Psoas muscle (tissue), 8 donors: ENCODE results near the gene PIM3. TPM values are rescaled to one million over a fixed set of nuclear protein-coding genes. Genes with fewer than 3 reads are reported as not detected.
A peak's percentile ranks its signal among the peaks of the same experiment; 100 is the strongest.

Experiments
- ATAC-seq, 4 donors: fragments of 200-7000 bp; cut with Tn5 transposase; one replicate each; pipeline ENCODE4 v1.9.1; 2020; ENCODE audit warnings: moderate library complexity in 3 of 4, mild to moderate bottlenecking in 2 of 4
- DNase-seq, 2 donors: peaks; one replicate each; pipeline ENCODE4 v3.0.0-alpha.2; 2020
- H3K27ac ChIP-seq: fragments of 200-600 bp; one replicate; pipeline ENCODE4 v1.8.0; 2022
- H3K27me3 ChIP-seq, 3 donors: fragments of 200-600 bp in 1 of 3; one replicate each; pipeline versions ENCODE4 v1.6.1 to v1.8.0; 2013 to 2022; ENCODE audit warnings: low read length in 2 of 3, mild to moderate bottlenecking in 2 of 3, moderate library complexity in 1 of 3; ENCODE audit not compliant: insufficient read depth in 3 of 3
- H3K36me3 ChIP-seq, 2 donors: fragments of 200-600 bp in 1 of 2; one replicate each; pipeline versions ENCODE4 v1.6.1 to v1.8.0; 2013 to 2022; ENCODE audit warnings: low read depth in 1 of 2, mild to moderate bottlenecking in 1 of 2, moderate library complexity in 1 of 2; ENCODE audit not compliant: insufficient read depth in 1 of 2
- H3K4me1 ChIP-seq: fragments of 200-600 bp; one replicate; pipeline ENCODE4 v1.8.0; 2022
- H3K4me3 ChIP-seq: fragments of 200-600 bp; one replicate; pipeline ENCODE4 v1.8.0; 2022; ENCODE audit warnings: mild to moderate bottlenecking
- H3K9me3 ChIP-seq: fragments of 200-600 bp; one replicate; pipeline ENCODE4 v1.8.0; 2022
- CTCF ChIP-seq: fragments of 200-600 bp; IDR thresholded peaks from one replicate; pipeline ENCODE4 v1.8.0; 2022; ENCODE audit warnings: antibody characterized with exemption
- WGBS, 3 donors: extraction: QIAGEN DNeasy Blood & Tissue Kit; methylation state at CpG; one replicate each; pipeline versions ENCODE4 v1.1.6 to v1.1.7; 2013; 5-methylcytosine and 5-hydroxymethylcytosine counted together
- intact Hi-C, 2 donors: fragments of 100-400 bp; cut with DNase I; formaldehyde crosslinking; loops; one replicate each; pipeline versions ENCODE4 v1.11.0 to v1.14.2; 2022
- polyA plus RNA-seq, 3 donors: library from polyadenylated mRNA; stranded (reverse); fragments of 200-250 nt; gene quantifications; one replicate each; pipeline ENCODE4 v1.2.3, GENCODE V29; 2013
- total RNA-seq, 4 donors: library from RNA; stranded (reverse); fragmentation: NEBNext Ultra II Directional in 2 of 4; extraction: Animal tissue kit (Norgen Biotek cat#: 25700) in 2 of 4; gene quantifications; one replicate each; pipeline versions ENCODE4 v1.2.1 to v1.2.4, GENCODE V29; 2021 to 2023
- donor health status: healthy with polysubstance abuse.
- donor health status: DM: no; HTN: no; CAD: no; lungs with moderate emphysema.
- donor health status: Bipolar disorder and iron deficiency.
- donor health status: healthy.
- donor health status: DM: yes; HTN: yes; CAD: no.
- donor health status: DM: no; HTN: no; CAD: no.
- donor health status: DM: no; HTN: no; CAD: no.
- donor health status: DM: yes; HTN: yes; CAD: no.

PIM3 gene
- total and polyA plus RNA-seq, 7 donors = 40.5 to 128 (median 79.0) TPM

- Histone ChIP-seq H3K27ac (peak overlapping the region; percentile 95), H3K27me3 (no peaks in the 10 kb centered on the region), H3K36me3 (peaks cover 5 to 35% of the 10 kb centered on the region in 2 donors), H3K4me3 (peak overlapping the region; percentile 91), H3K4me1 (peaks cover 12% of the 10 kb centered on the region), H3K9me3 (no peaks in the 10 kb centered on the region)
- 39 to 47% (median 45%) methylated on average over 39 to 47 of the region's 47 CpGs for WGBS, 3 donors
- TF ChIP-seq CTCF = no peak
- DNase-seq = no peak
- no peak for ATAC-seq
- intact Hi-C loops = loop anchor here (2.0 to 10.0 kb wide), 2 partner anchors 64 kb away; partner anchors contain the start of gene ZBED4 (in 1 of the 2)
Measured at GRCh38 chr22:49918911-49919881, 41.4 kb upstream of the PIM3 start.

GRCh38 chr22:49920859-49921258 is 39.7 kb upstream of the PIM3 start:
- WGBS, 3 donors = 95 to 97% (median 96%) methylated on average over 18 of the region's 18 CpGs

GRCh38 chr22:49921508-49922278 is 38.9 kb upstream of the PIM3 start:
- Histone ChIP-seq H3K9me3 (no peaks in the 10 kb centered on the region), H3K36me3 (peaks cover 5 to 44% of the 10 kb centered on the region in 2 donors), H3K4me1 (peaks cover 12% of the 10 kb centered on the region), H3K4me3 (no peak overlapping the region), H3K27ac (no peak overlapping the region), H3K27me3 (no peaks in the 10 kb centered on the region)
- TF ChIP-seq CTCF = no peak
- intact Hi-C loops = loop anchor here (5.0 to 10.0 kb wide), 2 partner anchors 154 to 263 kb away; partner anchors contain the start of gene TRABD (in 1 of the 2)
- WGBS, 3 donors = 89 to 91% (median 90%) methylated on average over 35 of the region's 35 CpGs
- ATAC-seq (no peak), DNase-seq (no peak)

More at GRCh38 chr22:49920859-49921258, 39.7 kb upstream of the PIM3 start:
- no peak overlapping the region for H3K27ac ChIP-seq
- no peak for ATAC-seq
- H3K4me1 ChIP-seq = peaks cover 12% of the 10 kb centered on the region
- TF ChIP-seq CTCF = no peak
- no peaks in the 10 kb centered on the region for H3K9me3 ChIP-seq
- H3K27me3 ChIP-seq = no peaks in the 10 kb centered on the region
- H3K36me3 ChIP-seq = peaks cover 5 to 40% of the 10 kb centered on the region in 2 donors
- no peak overlapping the region for H3K4me3 ChIP-seq
- intact Hi-C loops = loop anchor here (5.0 to 10.0 kb wide), 2 partner anchors 154 to 264 kb away; partner anchors contain the start of gene TRABD (in 1 of the 2)
- DNase-seq = no peak

- Histone ChIP-seq H3K36me3 (peaks cover 5 to 48% of the 10 kb centered on the region in 2 donors), H3K9me3 (no peaks in the 10 kb centered on the region), H3K4me3 (no peak overlapping the region), H3K27ac (no peak overlapping the region), H3K4me1 (peaks cover 5% of the 10 kb centered on the region), H3K27me3 (no peaks in the 10 kb centered on the region)
- whole genome bisulfite sequencing, 3 donors = 94 to 95% (median 95%) methylated on average over 15 to 22 of the region's 22 CpGs
- intact Hi-C loops = loop anchor here (5.0 to 10.0 kb wide), 2 partner anchors 155 to 262 kb away; partner anchors contain the start of gene TRABD (in 1 of the 2)
- no peak for TF ChIP-seq CTCF
- DNase-seq = no peak
- no peak for ATAC-seq
Measured at GRCh38 chr22:49922484-49922883, 38.1 kb upstream of the PIM3 start.
